ENCODE data around the gene SEC16A.

The SEC16A gene

DNA sequence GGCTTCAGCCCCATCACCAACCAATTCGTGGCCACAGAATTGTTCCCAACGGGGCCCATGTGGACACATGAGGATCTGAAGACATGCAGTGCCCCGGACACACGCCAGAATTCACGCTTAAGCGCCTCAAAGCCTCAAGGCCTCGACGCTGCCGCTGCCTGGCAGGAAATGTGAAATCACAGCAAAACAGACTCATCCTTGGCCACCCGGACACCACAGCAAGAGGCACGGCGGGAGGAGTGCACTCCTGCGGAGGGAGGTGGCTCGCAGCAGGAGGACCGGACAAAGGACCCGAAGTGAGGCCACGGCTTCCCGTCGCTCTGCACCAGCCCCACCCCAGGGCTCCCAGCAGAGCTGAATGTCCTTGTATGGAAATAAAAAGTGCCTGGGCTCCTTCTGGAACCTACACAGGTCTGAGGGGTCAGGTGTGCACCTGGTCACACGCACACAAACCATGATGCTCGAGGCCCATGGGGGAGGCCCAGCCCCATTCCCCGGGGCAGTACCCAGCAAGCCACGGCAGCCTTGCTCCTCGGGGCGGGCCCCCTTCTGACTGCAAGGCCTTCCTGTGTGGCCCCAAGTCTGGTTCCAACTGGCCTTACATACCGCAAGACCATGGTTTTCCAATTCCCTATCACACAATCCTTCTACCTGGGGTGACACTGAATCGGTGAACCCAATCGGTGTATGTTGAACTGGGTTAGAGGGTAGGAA is 10.0 kb downstream of the SEC16A start:
- H3K27me3 Mint-ChIP-seq: no peaks in the 10 kb centered on the region
- no peaks in the 10 kb centered on the region for H3K9me3 Mint-ChIP-seq
- H3K4me1 Mint-ChIP-seq (ENCODE audit: low read depth): no peaks in the 10 kb centered on the region
- no peak overlapping the region for H3K27ac Mint-ChIP-seq
- H3K4me3 Mint-ChIP-seq: no peak overlapping the region
- H3K36me3 Mint-ChIP-seq (ENCODE audit: low read depth): peaks cover 46% of the 10 kb centered on the region

DNA sequence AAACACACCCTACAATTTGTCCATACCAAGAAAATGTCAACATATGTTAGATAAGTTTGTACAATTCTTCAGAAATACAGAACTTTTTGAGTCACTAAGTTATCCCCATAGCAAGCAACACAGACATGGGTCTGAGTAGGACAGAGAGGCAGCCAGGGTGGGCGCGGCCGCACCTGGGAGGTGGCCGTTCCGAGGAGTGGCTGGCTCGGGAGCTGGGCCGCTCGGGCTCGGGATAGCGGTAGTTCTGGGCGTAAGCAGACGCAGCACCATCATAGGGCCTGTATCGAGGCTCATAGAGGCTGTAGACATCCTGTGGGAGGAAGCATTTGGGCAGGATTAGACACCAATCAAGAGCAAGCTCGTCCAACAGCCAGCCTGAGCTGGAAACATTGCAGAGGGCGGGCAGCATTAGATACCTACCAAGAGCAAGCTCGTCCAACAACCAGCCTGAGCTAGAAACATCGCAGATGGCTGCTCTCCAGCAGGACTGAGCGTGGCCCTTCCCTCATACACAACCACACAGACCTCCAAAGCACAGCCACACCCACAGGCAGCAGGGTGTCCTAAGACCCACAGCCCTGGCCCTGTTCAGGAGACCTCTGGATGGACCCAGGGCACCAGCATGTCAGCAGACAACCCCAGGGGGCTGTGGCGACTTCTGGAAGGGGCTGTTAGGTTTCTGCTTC is 10.9 kb downstream of the SEC16A start:
- Mint-ChIP-seq H3K27me3 (no peaks in the 10 kb centered on the region), H3K36me3 (ENCODE audit: low read depth) (peaks cover 43% of the 10 kb centered on the region), H3K9me3 (no peaks in the 10 kb centered on the region), H3K4me1 (ENCODE audit: low read depth) (no peaks in the 10 kb centered on the region), H3K4me3 (no peak overlapping the region), H3K27ac (no peak overlapping the region)

DNA sequence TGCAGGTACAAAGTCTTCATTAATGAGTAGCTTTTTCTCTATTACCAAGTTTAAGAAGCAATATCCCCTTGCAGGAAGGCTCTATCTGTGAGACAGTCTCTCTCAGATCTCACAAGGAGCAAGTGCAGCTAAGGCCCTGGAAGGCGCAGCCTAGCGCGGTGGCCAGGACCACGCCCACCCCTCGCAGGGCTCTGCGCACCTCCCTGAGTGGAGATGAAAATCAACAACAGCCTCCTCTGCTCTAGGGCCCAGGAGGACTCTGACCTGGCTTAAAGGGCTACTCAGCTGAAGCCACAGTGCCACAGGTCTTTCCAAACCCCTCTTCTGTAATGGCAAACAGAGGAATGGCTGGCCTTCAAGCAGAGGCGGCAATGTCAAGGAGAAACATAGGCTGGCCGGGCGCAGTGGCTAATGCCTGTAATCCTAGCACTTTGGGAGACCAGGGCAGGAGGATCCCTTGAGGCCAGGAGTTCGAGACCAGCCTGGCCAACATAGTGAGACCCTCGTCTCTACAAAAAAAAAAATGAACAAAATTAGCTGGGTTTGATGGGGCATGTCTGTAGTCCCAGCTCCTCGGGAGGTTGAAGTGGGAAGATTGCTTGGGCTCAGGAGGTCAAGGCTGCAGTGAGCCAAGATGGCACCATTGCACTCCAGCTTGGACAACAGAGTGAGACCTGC is 11.9 kb downstream of the SEC16A start:
- Mint-ChIP-seq H3K27ac (no peak overlapping the region), H3K27me3 (no peaks in the 10 kb centered on the region), H3K4me3 (no peak overlapping the region), H3K9me3 (no peaks in the 10 kb centered on the region), H3K4me1 (ENCODE audit: low read depth) (no peaks in the 10 kb centered on the region), H3K36me3 (ENCODE audit: low read depth) (peaks cover 47% of the 10 kb centered on the region)

DNA sequence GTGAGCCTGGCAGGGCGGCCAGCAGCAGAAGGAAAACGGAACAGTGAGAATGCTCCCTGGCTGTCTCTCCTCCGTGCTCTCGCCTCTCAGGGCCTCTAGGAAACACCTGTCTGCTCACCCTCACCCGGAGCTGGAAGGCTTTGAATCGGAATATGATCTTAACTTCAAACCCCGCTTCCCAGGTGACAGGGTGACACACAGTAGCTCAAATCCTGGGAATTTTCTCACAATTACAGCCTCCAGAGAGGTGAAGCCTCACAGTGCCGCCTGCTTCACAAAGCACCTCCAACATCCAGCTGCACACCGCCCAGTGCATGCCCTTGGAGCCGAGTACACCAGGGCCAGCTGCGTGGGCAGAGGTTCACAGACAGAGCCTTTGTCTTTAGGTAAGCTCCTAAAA is 12.5 kb downstream of the SEC16A start:
- no peaks in the 10 kb centered on the region for H3K27me3 Mint-ChIP-seq
- no peaks in the 10 kb centered on the region for H3K9me3 Mint-ChIP-seq
- peaks cover 46% of the 10 kb centered on the region for H3K36me3 Mint-ChIP-seq (ENCODE audit: low read depth)
- H3K27ac Mint-ChIP-seq: no peak overlapping the region
- H3K4me1 Mint-ChIP-seq (ENCODE audit: low read depth): no peaks in the 10 kb centered on the region
- H3K4me3 Mint-ChIP-seq: no peak overlapping the region

DNA sequence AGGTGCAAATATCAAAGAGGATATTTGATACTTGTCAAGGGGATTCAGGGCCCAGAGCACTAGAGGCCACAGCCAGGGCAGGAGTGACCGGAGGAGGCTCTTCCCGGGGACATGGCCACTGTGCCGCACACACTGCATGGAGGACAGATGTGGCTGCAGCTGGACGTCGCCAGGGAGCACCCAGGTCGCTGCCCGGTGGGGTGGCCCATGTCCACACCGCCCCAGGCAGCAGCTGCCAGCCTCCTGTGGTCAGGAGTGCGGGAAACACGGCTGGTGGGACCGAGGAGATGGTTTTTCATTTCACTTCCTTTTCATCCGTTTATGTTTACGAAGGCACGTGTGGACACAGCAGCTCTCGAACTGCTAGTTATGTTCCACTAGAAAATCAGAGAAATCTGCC is 15.1 kb downstream of the SEC16A start:
- peaks cover 46% of the 10 kb centered on the region for H3K36me3 Mint-ChIP-seq (ENCODE audit: low read depth)

DNA sequence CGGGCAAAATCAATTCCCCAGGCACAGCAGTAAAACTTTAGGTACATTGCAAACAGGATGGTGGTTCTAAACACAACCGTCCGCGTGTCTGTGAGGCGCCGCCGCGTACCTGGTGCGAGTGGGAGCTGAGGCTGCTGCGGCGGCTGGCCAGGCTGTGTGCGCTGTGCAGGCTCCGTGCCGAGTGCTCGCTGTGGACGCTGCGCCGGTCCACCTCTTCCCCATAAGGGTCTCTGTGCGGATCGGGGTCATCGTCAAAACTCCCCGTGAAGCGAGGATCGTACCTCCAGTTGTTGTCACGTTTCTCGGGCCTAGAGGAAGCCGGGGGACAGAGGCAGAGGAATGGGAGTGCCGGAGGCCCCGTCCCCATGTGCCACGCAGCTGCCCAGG is 16.7 kb downstream of the SEC16A start:
- H3K4me1 Mint-ChIP-seq (ENCODE audit: low read depth): no peaks in the 10 kb centered on the region
- H3K27ac Mint-ChIP-seq: no peak overlapping the region
- peaks cover 54% of the 10 kb centered on the region for H3K36me3 Mint-ChIP-seq (ENCODE audit: low read depth)
- H3K4me3 Mint-ChIP-seq: no peak overlapping the region
- H3K9me3 Mint-ChIP-seq: no peaks in the 10 kb centered on the region
- H3K27me3 Mint-ChIP-seq: no peaks in the 10 kb centered on the region

More for the DNA sequence above, 15.1 kb downstream of the SEC16A start:
- no peaks in the 10 kb centered on the region for H3K9me3 Mint-ChIP-seq
- no peaks in the 10 kb centered on the region for H3K27me3 Mint-ChIP-seq
- H3K4me3 Mint-ChIP-seq: no peak overlapping the region
- H3K4me1 Mint-ChIP-seq (ENCODE audit: low read depth): no peaks in the 10 kb centered on the region
- no peak overlapping the region for H3K27ac Mint-ChIP-seq

DNA sequence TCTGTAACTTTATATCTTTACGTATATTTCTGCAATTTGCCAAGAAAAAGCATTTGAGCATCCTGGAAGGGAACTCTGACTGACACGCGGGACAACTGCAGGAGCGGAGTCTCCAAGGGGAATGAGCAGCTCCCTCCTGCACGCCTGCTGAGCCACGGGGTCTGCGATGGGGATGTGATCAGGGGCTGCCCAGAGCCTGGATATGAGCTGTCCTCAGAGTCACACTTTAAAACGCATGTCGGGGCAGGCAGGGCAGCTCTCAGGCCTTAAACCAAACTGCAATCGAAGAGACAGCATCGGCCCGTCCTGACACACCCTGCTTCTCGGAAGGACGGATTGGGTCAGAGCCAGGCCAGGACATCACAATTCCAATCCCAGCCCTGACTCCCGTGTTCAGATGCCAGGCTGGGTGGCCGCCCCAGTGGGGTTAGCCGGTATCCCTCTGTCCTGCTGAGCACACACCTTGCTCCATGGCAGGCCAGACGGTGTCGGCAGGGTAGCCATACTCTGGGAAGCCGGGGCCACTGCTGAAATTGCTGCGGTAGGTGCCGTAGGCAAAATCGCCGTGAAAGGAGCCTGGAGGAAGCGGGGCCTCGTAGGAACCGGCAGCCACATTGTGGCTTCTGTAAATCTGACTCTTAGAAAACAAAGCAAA is 17.2 kb downstream of the SEC16A start:
- no peak overlapping the region for H3K27ac Mint-ChIP-seq
- H3K9me3 Mint-ChIP-seq: no peaks in the 10 kb centered on the region
- no peaks in the 10 kb centered on the region for H3K4me1 Mint-ChIP-seq (ENCODE audit: low read depth)
- peaks cover 56% of the 10 kb centered on the region for H3K36me3 Mint-ChIP-seq (ENCODE audit: low read depth)
- H3K4me3 Mint-ChIP-seq: no peak overlapping the region
- no peaks in the 10 kb centered on the region for H3K27me3 Mint-ChIP-seq

DNA sequence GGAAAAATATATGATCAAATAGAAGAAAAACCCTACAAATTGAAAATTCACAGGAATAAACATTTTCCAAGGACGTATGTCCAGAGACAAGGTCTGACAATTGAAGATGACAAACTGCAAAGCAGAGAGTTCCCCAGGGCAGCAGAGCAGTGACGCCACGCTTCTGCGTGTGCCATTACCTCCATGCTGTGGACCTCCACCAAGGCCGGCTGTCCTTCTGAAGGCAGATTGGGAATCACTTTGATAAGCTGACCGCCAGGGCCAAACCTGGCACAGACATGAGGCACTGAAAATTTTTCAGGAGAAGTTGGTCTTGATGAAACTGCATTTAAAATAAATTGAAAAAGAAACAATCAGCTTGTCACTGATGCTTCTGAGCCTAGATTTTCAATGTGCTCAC is 18.6 kb downstream of the SEC16A start:
- Mint-ChIP-seq H3K9me3 (no peaks in the 10 kb centered on the region), H3K4me1 (ENCODE audit: low read depth) (no peaks in the 10 kb centered on the region), H3K27me3 (no peaks in the 10 kb centered on the region), H3K36me3 (ENCODE audit: low read depth) (peaks cover 64% of the 10 kb centered on the region), H3K4me3 (no peak overlapping the region), H3K27ac (no peak overlapping the region)

DNA sequence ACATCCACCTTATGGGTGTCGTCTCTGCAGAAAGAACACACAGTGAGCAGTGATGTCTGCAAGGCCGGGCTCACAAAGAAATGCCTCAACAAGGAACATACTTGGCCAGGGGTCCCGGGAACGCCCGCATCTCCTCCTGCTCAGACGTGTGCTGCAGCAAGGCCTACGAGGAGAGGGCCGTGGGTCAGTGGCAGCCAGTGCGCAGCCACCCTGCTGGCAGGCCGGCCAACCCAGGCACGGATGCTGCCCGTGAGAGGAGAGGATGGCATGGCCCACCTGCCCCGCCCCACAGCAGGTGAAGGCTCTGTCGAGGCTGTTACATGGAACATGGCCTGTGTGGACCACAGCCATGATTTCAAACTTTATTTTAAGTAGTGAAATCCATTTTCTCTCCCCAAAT is 19.3 kb downstream of the SEC16A start:
- H3K36me3 Mint-ChIP-seq (ENCODE audit: low read depth): peaks cover 70% of the 10 kb centered on the region
- H3K27me3 Mint-ChIP-seq: no peaks in the 10 kb centered on the region
- no peaks in the 10 kb centered on the region for H3K9me3 Mint-ChIP-seq
- H3K4me3 Mint-ChIP-seq: no peak overlapping the region
- no peak overlapping the region for H3K27ac Mint-ChIP-seq
- no peaks in the 10 kb centered on the region for H3K4me1 Mint-ChIP-seq (ENCODE audit: low read depth)

DNA sequence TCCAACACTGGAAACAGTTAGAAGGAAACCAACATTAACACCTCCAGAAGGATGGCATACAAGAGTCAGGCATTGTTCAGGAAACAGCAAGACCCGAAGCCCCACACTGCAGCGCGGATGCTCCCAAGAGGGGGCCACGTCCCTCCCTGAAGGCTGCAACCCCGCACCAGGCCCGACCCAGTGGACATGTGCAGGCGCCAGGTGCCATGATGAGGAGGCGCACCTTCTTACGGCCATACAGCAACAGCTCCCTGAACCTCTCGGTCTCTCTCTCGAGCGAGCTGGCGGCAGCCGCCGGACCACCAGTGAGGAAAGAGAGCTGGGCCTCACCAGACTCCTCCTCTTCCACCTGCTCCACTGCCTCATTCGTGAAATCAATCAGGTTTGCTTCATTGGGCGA is 20.2 kb downstream of the SEC16A start:
- no peaks in the 10 kb centered on the region for H3K4me1 Mint-ChIP-seq (ENCODE audit: low read depth)
- no peaks in the 10 kb centered on the region for H3K27me3 Mint-ChIP-seq
- peaks cover 68% of the 10 kb centered on the region for H3K36me3 Mint-ChIP-seq (ENCODE audit: low read depth)
- no peak overlapping the region for H3K27ac Mint-ChIP-seq
- H3K4me3 Mint-ChIP-seq: no peak overlapping the region
- H3K9me3 Mint-ChIP-seq: no peaks in the 10 kb centered on the region

DNA sequence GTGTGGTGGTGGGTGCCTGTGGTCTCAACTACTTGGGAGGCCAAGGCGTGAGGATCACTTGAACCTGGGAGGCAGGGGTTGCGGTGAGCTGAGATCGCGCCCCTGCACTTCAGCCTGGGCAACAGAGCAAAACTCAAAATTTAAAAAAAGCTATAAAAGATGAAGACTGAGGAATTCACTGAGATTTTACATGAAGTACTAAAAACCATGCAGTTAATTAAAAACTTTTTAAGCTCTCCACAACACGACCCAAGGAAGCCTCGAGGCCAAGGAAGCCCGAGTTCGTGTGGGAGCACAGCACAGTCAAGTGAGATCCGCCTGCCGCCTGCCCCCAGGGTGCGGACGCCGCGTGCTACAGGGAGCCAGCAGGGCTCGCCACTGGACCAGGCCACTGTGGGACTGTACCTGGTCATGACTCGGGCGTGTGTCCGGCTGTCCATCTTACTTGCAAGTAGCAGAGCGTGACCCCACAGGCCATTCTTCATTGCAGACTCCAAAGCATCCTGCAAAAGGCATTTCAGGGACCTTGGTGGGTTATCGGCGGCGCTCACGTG is 22.0 kb downstream of the SEC16A start:
- Mint-ChIP-seq H3K27me3 (no peaks in the 10 kb centered on the region), H3K9me3 (no peaks in the 10 kb centered on the region), H3K27ac (no peak overlapping the region), H3K4me1 (ENCODE audit: low read depth) (no peaks in the 10 kb centered on the region), H3K36me3 (ENCODE audit: low read depth) (peaks cover 64% of the 10 kb centered on the region), H3K4me3 (no peak overlapping the region)

DNA sequence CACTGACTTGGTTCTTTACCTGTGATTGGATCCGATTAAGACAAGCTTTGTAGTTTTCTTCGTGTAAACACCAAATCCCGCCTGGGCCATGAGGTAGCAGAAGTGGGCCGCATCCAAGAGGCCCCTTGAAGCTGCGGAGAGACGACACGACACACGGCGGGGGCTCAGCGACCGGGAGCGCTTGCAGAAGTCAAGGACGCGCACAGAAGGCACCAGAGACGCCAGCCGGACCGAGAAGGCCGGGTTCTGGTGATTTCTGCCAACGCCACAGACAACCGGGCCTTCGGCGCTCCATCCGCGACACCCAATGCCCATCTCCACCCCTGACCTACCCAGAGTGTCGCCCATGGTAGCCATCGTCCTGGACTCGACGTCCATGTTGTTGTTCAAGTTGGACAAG is 23.4 kb downstream of the SEC16A start:
- peaks cover 62% of the 10 kb centered on the region for H3K36me3 Mint-ChIP-seq (ENCODE audit: low read depth)
- no peak overlapping the region for H3K4me3 Mint-ChIP-seq
- no peaks in the 10 kb centered on the region for H3K4me1 Mint-ChIP-seq (ENCODE audit: low read depth)
- no peaks in the 10 kb centered on the region for H3K27me3 Mint-ChIP-seq
- no peak overlapping the region for H3K27ac Mint-ChIP-seq
- H3K9me3 Mint-ChIP-seq: no peaks in the 10 kb centered on the region

DNA sequence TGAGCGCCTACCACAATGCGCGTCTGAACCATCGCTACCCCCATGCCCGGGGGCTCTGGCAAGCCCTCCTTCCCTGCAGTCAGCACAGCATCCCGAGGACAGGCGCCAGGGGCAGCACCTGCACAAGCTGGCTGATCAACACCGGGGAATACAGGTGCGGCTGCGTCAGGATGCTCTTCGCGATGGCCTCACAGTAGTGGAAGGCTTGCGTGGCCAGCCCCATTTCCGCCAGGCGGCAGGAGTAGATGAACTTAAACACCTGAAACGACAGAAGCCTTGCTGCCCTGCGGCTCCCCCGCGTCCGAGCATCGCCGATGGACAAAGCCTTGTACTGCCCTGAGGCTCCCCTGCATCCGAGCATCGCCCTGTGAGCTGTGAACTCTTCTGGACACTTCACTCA is 25.5 kb downstream of the SEC16A start:
- H3K36me3 Mint-ChIP-seq (ENCODE audit: low read depth): peaks cover 61% of the 10 kb centered on the region
- no peaks in the 10 kb centered on the region for H3K27me3 Mint-ChIP-seq
- H3K9me3 Mint-ChIP-seq: no peaks in the 10 kb centered on the region
- no peak overlapping the region for H3K4me3 Mint-ChIP-seq
- H3K4me1 Mint-ChIP-seq (ENCODE audit: low read depth): no peaks in the 10 kb centered on the region
- no peak overlapping the region for H3K27ac Mint-ChIP-seq

DNA sequence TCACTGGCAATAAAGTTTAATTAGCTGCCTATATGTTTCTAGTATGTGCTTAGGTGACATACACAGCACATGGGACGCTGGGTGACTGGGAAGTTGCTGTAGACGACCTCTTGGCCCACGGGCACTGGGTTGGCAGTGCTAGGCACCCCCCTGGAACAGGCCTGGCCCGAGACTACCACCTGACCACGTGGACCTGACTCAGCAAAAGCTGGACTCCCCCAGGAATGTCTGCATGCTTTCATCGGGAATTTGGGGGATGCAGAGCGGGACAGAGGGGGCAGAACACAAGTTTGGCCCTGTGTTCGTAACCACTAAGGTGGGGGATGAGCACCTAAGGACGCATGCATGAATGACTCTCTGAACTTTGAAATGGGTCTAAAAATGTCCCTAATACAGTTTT is 26.6 kb downstream of the SEC16A start:
- peaks cover 61% of the 10 kb centered on the region for H3K36me3 Mint-ChIP-seq (ENCODE audit: low read depth)
- H3K9me3 Mint-ChIP-seq: no peaks in the 10 kb centered on the region
- H3K4me1 Mint-ChIP-seq (ENCODE audit: low read depth): no peaks in the 10 kb centered on the region
- H3K27ac Mint-ChIP-seq: no peak overlapping the region
- H3K27me3 Mint-ChIP-seq: no peaks in the 10 kb centered on the region
- H3K4me3 Mint-ChIP-seq: no peak overlapping the region
